ENCODE results near the gene UCN.

Gene UCN

GRCh38 chr2:27261241-27261925 lies 46.9 kb downstream of the UCN start:
- no peak for DNase-seq (ENCODE audit: low read depth)

- DNase-seq (ENCODE audit: low read depth), result no peak
These were observed 50.2 kb downstream of the UCN start for GRCh38 chr2:27258051-27258450.
